Right lobe of liver (tissue), 4 donors: Measurements from ENCODE around the gene OLA1.

Experiments
- POLR2A ChIP-seq: fragments of 450-650 bp; IDR thresholded peaks from one replicate; pipeline ENCODE4 v1.6.1; 2017; ENCODE audit warnings: antibody characterized with exemption, mild to moderate bottlenecking
- TF ChIP-seq, protein P1 (sequence below), 4 donors: fragments of 200-600 bp in 3 of 4; fragments of 450-650 bp in 1 of 4; IDR thresholded peaks; one replicate each; pipeline versions ENCODE4 v1.5.1 to v1.8.0; 2016 to 2022; ENCODE audit warnings: antibody characterized with exemption in 4 of 4, mild to moderate bottlenecking in 2 of 4
- donor health status: DM: no; HTN: no; CAD: no.
- donor health status: DM: no; HTN: no; CAD: no.
- donor health status: DM: no; HTN: yes; CAD: no.

DNA sequence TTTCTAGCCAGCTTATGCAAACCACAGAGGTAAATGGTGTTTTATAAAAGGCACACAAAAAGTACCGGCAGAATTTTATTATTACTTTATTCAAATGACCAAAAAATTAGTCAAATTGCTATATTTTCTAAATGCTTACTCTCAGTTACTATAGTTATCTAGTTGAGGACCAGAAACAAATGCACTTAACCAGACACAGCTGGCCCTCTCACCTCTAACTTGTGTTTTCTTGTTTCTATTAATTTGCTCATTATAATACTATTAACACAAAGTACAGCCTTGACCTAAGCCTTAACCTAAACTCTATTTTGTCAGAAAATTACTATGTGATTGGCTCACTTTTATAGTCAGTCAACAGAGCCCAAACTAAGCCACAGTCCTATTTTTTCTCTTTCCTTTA is 26.2 kb downstream of the OLA1 start:
- TF ChIP-seq POLR2A = no peak
- TF ChIP-seq, protein P1, sequence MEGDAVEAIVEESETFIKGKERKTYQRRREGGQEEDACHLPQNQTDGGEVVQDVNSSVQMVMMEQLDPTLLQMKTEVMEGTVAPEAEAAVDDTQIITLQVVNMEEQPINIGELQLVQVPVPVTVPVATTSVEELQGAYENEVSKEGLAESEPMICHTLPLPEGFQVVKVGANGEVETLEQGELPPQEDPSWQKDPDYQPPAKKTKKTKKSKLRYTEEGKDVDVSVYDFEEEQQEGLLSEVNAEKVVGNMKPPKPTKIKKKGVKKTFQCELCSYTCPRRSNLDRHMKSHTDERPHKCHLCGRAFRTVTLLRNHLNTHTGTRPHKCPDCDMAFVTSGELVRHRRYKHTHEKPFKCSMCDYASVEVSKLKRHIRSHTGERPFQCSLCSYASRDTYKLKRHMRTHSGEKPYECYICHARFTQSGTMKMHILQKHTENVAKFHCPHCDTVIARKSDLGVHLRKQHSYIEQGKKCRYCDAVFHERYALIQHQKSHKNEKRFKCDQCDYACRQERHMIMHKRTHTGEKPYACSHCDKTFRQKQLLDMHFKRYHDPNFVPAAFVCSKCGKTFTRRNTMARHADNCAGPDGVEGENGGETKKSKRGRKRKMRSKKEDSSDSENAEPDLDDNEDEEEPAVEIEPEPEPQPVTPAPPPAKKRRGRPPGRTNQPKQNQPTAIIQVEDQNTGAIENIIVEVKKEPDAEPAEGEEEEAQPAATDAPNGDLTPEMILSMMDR (IDR thresholded peaks at IDR 0.05) = no peak
